AG09309 (cell line): Measurements from ENCODE around the gene CNTNAP2.

Experiments used
- DNase-seq: peaks from one replicate; pipeline ENCODE4 v3.0.0-alpha.2; 2010; ENCODE audit warnings: low read depth
- H3K4me3 ChIP-seq: 2 replicates; pipeline ENCODE4 v1.5.1; 2011; ENCODE audit warnings: mild to moderate bottlenecking, low read depth, low read length, moderate library complexity; ENCODE audit not compliant: control insufficient read depth
- CTCF ChIP-seq: IDR thresholded peaks from 2 replicates; pipeline ENCODE4 v1.5.1; 2011; ENCODE audit warnings: mild to moderate bottlenecking, low read depth, low read length, inconsistent platforms; ENCODE audit not compliant: insufficient read depth, control insufficient read depth; ENCODE audit errors: missing control alignments

The CNTNAP2 gene

DNA sequence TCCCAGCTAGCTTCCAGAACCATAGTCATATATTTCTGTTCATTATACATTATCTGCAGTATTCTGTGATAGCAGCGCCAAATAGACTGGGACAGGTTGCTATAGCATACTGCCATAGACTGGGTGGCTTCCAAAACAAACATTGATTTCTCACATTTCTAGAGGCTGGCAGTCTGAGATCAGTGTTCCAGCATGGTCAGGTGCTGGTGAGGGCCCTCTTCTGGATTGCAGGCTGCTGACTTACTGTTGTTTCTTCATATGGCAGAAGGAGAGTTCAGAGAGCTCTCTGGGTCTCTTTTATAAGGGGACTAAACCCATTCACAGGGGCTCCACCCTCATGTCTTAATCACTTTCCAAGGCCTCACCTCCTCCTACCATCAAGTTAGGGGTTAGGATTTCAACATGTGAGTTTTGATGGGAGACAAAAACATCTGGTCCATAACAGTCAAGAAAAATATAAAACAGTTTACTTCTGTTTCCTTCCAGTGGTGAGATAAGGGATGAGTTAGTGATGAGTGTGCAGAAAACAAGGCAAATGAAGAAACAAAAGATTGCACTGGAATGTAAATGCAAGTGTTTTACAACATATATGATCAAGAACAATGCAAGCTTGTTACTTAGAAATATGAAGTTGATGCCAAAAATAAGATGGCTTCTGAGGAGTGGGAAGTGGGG is 2074.9 kb downstream of the CNTNAP2 start:
- no peak overlapping the region for H3K4me3 ChIP-seq
- DNase-seq = peak; percentile 7
- no peak for TF ChIP-seq CTCF

GRCh38 chr7:148192491-148192890 is 2075.9 kb downstream of the CNTNAP2 start:
- peak; percentile 21 for DNase-seq
- TF ChIP-seq CTCF = no peak
- H3K4me3 ChIP-seq = no peak overlapping the region

DNA sequence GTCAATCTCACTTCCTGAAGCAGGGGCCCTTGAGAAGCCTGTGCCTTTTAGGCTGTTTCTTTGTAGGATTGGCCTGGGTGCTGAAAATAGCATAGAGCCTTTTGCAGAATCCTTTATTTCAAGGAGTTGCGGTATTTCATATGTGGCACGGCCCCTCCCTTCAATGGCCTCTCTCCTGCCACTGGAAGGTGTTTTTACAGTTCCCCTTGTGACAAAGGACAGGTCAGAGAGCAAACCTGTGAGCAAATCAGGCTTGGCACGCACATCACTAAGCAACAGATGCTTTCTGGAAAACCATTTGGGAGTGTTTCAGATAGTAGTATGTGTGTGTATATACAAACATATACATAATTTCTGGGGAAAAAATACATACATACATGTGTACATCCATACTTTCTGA is 2085.4 kb downstream of the CNTNAP2 start:
- DNase-seq = no peak
- no peak for TF ChIP-seq CTCF
- H3K4me3 ChIP-seq = no peak overlapping the region

- no peak for DNase-seq
- no peak overlapping the region for H3K4me3 ChIP-seq
- TF ChIP-seq CTCF = no peak
Measured at GRCh38 chr7:148204639-148205304, 2088.2 kb downstream of the CNTNAP2 start.

- no peak for TF ChIP-seq CTCF
- DNase-seq = no peak
- no peak overlapping the region for H3K4me3 ChIP-seq
Measured at GRCh38 chr7:148209643-148210190, 2093.1 kb downstream of the CNTNAP2 start.

GRCh38 chr7:148210804-148211325 is 2094.3 kb downstream of the CNTNAP2 start:
- H3K4me3 ChIP-seq = no peak overlapping the region
- no peak for DNase-seq
- no peak for TF ChIP-seq CTCF
